ENCODE data around the gene COG1.

Gene COG1

GRCh38 chr17:73192206-73192893, 505 bp upstream of the COG1 start:
- TF ChIP-seq POLR2AphosphoS5 (IDR thresholded peaks at IDR 0.05; ENCODE audit: low read depth, low read length), result peak; percentile 47
- TF ChIP-seq POLR2A (IDR thresholded peaks at IDR 0.05; ENCODE audit: low read depth, low read length), result peak; percentile 65
- TF ChIP-seq TAF1 (IDR thresholded peaks at IDR 0.05; ENCODE audit: borderline replicate concordance, low read depth, low read length), result no peak
- FAIRE-seq (peak; percentile 95), DNase-seq (ENCODE audit: insufficient read length) (peak; percentile 66)

- TF ChIP-seq POLR2AphosphoS5 (IDR thresholded peaks at IDR 0.05; ENCODE audit: low read depth, low read length) (no peak), TAF1 (IDR thresholded peaks at IDR 0.05; ENCODE audit: borderline replicate concordance, low read depth, low read length) (no peak), POLR2A (IDR thresholded peaks at IDR 0.05; ENCODE audit: low read depth, low read length) (no peak)
- FAIRE-seq (no peak), DNase-seq (ENCODE audit: insufficient read length) (no peak)
Measured at GRCh38 chr17:73194514-73195222, 1.8 kb downstream of the COG1 start.

GRCh38 chr17:73196500-73196899, 3.6 kb downstream of the COG1 start:
- FAIRE-seq (no peak), DNase-seq (ENCODE audit: insufficient read length) (no peak)
- TF ChIP-seq TAF1 (IDR thresholded peaks at IDR 0.05; ENCODE audit: borderline replicate concordance, low read depth, low read length) (no peak), POLR2AphosphoS5 (IDR thresholded peaks at IDR 0.05; ENCODE audit: low read depth, low read length) (no peak), POLR2A (IDR thresholded peaks at IDR 0.05; ENCODE audit: low read depth, low read length) (no peak)

GRCh38 chr17:73197161-73197560, 4.3 kb downstream of the COG1 start:
- no peak for TF ChIP-seq TAF1 (IDR thresholded peaks at IDR 0.05; ENCODE audit: borderline replicate concordance, low read depth, low read length)
- FAIRE-seq (no peak), DNase-seq (ENCODE audit: insufficient read length) (no peak)

GRCh38 chr17:73198201-73198929, 5.5 kb downstream of the COG1 start:
- FAIRE-seq, result no peak
- no peak for DNase-seq (ENCODE audit: insufficient read length)
- TF ChIP-seq TAF1 (IDR thresholded peaks at IDR 0.05; ENCODE audit: borderline replicate concordance, low read depth, low read length) (no peak), POLR2AphosphoS5 (IDR thresholded peaks at IDR 0.05; ENCODE audit: low read depth, low read length) (no peak), POLR2A (IDR thresholded peaks at IDR 0.05; ENCODE audit: low read depth, low read length) (no peak)

DNA sequence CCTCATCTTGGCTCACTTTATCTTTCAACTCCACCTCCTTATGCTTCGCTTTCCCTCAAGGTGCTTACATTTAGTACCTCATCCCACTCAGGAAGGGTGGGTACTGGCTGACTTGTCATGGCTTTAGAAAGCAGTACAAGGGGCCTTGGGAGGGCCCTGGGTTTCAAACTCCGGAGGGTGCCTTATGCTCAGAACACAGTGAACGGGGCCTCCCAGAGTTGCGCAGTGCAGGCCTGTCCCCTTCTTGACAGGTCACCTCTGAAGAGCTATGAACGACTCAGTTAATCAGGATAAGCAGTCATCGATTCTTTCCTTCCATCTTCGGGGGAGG, 6.0 kb downstream of the COG1 start:
- DNase-seq (ENCODE audit: insufficient read length), result no peak
- no peak for FAIRE-seq
- TF ChIP-seq POLR2A (IDR thresholded peaks at IDR 0.05; ENCODE audit: low read depth, low read length), result no peak
- TF ChIP-seq TAF1 (IDR thresholded peaks at IDR 0.05; ENCODE audit: borderline replicate concordance, low read depth, low read length), result no peak
- no peak for TF ChIP-seq POLR2AphosphoS5 (IDR thresholded peaks at IDR 0.05; ENCODE audit: low read depth, low read length)

GRCh38 chr17:73199751-73200317, 7.0 kb downstream of the COG1 start:
- TF ChIP-seq TAF1 (IDR thresholded peaks at IDR 0.05; ENCODE audit: borderline replicate concordance, low read depth, low read length) (no peak), POLR2AphosphoS5 (IDR thresholded peaks at IDR 0.05; ENCODE audit: low read depth, low read length) (no peak), POLR2A (IDR thresholded peaks at IDR 0.05; ENCODE audit: low read depth, low read length) (no peak)
- DNase-seq (ENCODE audit: insufficient read length) (no peak), FAIRE-seq (no peak)

- TF ChIP-seq TAF1 (IDR thresholded peaks at IDR 0.05; ENCODE audit: borderline replicate concordance, low read depth, low read length) (no peak), POLR2AphosphoS5 (IDR thresholded peaks at IDR 0.05; ENCODE audit: low read depth, low read length) (no peak), POLR2A (IDR thresholded peaks at IDR 0.05; ENCODE audit: low read depth, low read length) (no peak)
- DNase-seq (ENCODE audit: insufficient read length), result no peak
- FAIRE-seq, result no peak
Measured at GRCh38 chr17:73200476-73200875, 7.6 kb downstream of the COG1 start.

DNA sequence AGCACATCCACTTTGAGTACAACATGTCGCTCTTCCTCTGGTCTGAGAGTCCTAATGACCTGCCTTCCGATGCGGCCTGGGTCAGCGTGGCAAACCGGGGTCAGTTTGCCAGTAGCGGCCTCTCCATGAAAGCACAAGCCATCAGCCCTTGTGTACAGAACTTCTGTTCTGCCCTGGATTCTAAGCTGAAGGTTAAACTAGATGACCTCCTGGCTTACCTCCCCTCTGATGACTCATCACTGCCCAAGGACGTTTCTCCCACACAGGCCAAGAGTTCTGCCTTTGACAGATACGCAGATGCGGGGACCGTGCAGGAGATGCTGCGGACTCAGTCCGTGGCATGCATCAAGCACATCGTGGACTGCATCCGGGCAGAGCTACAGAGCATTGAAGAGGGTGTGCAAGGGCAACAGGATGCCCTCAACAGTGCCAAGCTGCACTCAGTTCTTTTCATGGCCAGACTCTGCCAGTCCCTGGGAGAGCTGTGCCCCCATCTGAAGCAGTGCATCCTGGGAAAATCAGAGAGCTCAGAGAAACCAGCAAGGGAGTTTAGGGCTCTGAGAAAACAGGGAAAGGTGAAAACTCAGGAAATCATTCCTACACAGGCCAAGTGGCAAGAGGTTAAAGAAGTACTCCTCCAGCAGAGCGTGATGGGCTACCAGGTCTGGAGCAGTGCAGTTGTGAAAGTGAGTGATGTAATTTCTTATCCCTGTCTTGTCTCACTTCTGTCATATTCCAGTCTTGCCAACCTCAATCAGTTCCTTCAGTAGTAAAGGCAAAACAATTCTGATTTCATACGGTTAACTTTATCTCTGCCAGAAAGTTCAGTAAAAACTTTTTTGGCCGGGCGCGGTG, 8.6 kb downstream of the COG1 start:
- TF ChIP-seq POLR2A (IDR thresholded peaks at IDR 0.05; ENCODE audit: low read depth, low read length) (no peak), TAF1 (IDR thresholded peaks at IDR 0.05; ENCODE audit: borderline replicate concordance, low read depth, low read length) (no peak), POLR2AphosphoS5 (IDR thresholded peaks at IDR 0.05; ENCODE audit: low read depth, low read length) (no peak)
- DNase-seq (ENCODE audit: insufficient read length), result no peak
- no peak for FAIRE-seq

DNA sequence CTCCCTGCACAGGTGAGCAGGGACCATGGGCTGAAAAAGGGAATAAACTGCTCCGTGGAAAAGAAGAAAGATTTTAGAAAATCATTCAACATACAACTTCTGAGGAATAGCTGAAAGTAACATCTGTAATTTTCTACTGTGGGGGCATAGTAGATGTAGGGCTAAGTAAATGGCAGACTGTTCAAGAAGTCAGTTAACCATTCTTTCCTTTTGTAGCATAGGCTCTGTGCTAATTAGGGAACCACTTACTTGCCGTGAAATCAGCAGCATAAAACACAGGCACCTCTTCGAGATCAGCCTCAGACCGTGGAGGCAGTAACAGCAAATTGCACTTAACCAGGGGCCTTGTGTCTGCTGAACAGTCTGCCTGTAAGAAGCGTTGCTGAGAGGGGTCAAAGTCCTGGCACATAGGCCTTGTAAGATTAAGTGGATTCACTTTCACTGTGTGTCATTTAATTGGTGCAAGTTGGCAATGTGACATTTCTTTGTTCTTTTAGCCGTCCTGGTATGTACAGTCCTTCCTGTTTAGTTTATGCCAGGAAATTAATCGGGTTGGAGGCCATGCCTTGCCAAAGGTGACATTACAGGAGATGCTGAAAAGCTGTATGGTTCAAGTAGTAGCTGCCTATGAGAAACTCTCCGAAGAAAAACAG, 10.4 kb downstream of the COG1 start:
- DNase-seq (ENCODE audit: insufficient read length) (no peak), FAIRE-seq (no peak)
- no peak for TF ChIP-seq POLR2AphosphoS5 (IDR thresholded peaks at IDR 0.05; ENCODE audit: low read depth, low read length)
- no peak for TF ChIP-seq POLR2A (IDR thresholded peaks at IDR 0.05; ENCODE audit: low read depth, low read length)
- TF ChIP-seq TAF1 (IDR thresholded peaks at IDR 0.05; ENCODE audit: borderline replicate concordance, low read depth, low read length), result no peak

Data from GM12892 (cell line).